Pancreas (tissue), 10 donors: ENCODE results near the gene STPG1. TPM values are rescaled to one million over a fixed set of nuclear protein-coding genes. Genes with fewer than 3 reads are reported as not detected.

Source experiments
- ATAC-seq, 4 donors: fragments of 200-7000 bp; cut with Tn5 transposase; one replicate each; pipeline versions ENCODE4 v1.8.0 to v1.9.1; 2020; ENCODE audit warnings: mild to moderate bottlenecking in 4 of 4, moderate library complexity in 4 of 4
- DNase-seq, 6 donors: peaks; one replicate each; pipeline ENCODE4 v3.0.0-alpha.2; 2020
- FAIRE-seq: peaks from 2 replicates; lab custom pipeline; 2012; peaks lifted over from hg19 to GRCh38; lab: Jason Lieb, UNC
- H3K27ac ChIP-seq, 4 donors: fragments of 200-600 bp; sonication (generic); 1 replicate in 3 of 4; 2 replicates in 1 of 4; pipeline versions ENCODE4 v1.5.0 to v1.8.0; 2020
- H3K27me3 ChIP-seq, 4 donors: fragments of 200-600 bp; one replicate each; pipeline ENCODE4 v1.8.0; 2021
- H3K36me3 ChIP-seq, 3 donors: fragments of 200-600 bp; sonication (generic) in 1 of 3; one replicate each; pipeline versions ENCODE4 v1.5.0 to v1.8.0; 2020 to 2021
- H3K4me1 ChIP-seq, 3 donors: fragments of 200-600 bp; one replicate each; pipeline ENCODE4 v1.8.0; 2021
- H3K4me3 ChIP-seq, 4 donors: fragments of 200-600 bp; sonication (generic) in 2 of 4; one replicate each; pipeline versions ENCODE4 v1.5.0 to v1.8.0; 2020 to 2021
- H3K9me3 ChIP-seq, 4 donors: fragments of 200-600 bp; one replicate each; pipeline ENCODE4 v1.8.0; 2021
- WGBS, 2 donors: extraction: QIAGEN DNeasy Blood & Tissue Kit; methylation state at CpG; one replicate each; pipeline ENCODE4 v1.1.7; 2013; 5-methylcytosine and 5-hydroxymethylcytosine counted together
- intact Hi-C, 3 donors: fragments of 100-400 bp; cut with DNase I; formaldehyde crosslinking; loops; one replicate each; pipeline versions ENCODE4 v1.11.1 to v1.14.2; 2022
- polyA plus RNA-seq, 2 donors: library from polyadenylated mRNA; stranded (reverse); fragments of 200-250 nt; gene quantifications; one replicate each; pipeline ENCODE4 v1.2.3, GENCODE V29; 2013
- total RNA-seq, 6 donors: library from RNA; stranded (reverse); fragmentation: NEBNext Ultra II Directional in 4 of 6; extraction: Animal tissue kit (Norgen Biotek cat#: 25700) in 4 of 6; gene quantifications; one replicate each; pipeline versions ENCODE4 v1.2.1 to v1.2.4, GENCODE V29; 2021 to 2023
- TF ChIP-seq, protein P1 (sequence below), 4 donors: fragments of 200-600 bp; sonication (generic) in 3 of 4; IDR thresholded peaks; one replicate each; pipeline versions ENCODE4 v1.5.0 to v1.8.0; 2021; ENCODE audit warnings: antibody characterized with exemption in 4 of 4
- donor health status: healthy with polysubstance abuse.
- donor health status: DM: no; HTN: no; CAD: no; lungs with moderate emphysema.
- donor health status: DM: no; HTN: no; CAD: no.
- donor health status: control.
- donor health status: control.
- donor health status: Bipolar disorder and iron deficiency.
- donor health status: DM: yes; HTN: yes; CAD: no.
- donor health status: DM: no; HTN: no; CAD: no.
- donor health status: DM: no; HTN: no; CAD: no.
- donor health status: DM: yes; HTN: yes; CAD: no.

STPG1 gene
- total and polyA plus RNA-seq, 8 donors = 2.7 to 6.3 (median 3.5) TPM

GRCh38 chr1:24390924-24391782 lies 22.4 kb downstream of the STPG1 start:
- intact Hi-C loops = loop anchor here in 2 of 3 donors (2.0 to 5.0 kb wide), 2 partner anchors 189 to 192 kb away; no protein-coding TSS in a partner anchor

DNA sequence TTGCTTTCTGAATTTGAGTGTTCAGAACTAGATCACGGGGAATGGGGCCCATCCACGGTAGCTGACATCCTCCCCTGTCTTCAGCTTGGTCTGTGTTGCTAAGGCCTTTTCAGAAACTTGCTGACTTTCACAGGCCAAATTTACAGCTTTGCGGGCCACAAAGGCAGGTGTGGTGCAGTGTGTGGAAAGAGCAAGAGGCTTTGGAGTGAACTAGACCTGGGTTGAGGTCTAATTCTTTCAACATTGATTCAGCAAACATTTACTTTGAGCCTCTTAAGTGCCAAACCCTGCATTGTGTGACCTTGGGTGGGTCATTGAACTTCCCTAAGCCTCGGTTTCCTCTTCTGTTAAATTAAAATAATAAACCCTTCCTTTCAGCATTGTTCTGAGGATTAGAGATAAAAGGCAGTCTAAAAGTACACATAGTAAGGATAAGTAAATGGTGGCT lies 24.3 kb downstream of the STPG1 start:
- Histone ChIP-seq H3K4me3 (no peak overlapping the region), H3K27ac (no peak overlapping the region), H3K27me3 (no peaks in the 10 kb centered on the region), H3K36me3 (no peaks in the 10 kb centered on the region), H3K4me1 (peaks cover 0 to 4% (median 0%) of the 10 kb centered on the region in 3 donors), H3K9me3 (no peaks in the 10 kb centered on the region)
- intact Hi-C loops = loop anchor here in 2 of 3 donors (10.0 kb wide), 2 partner anchors 174 to 324 kb away; no protein-coding TSS in a partner anchor
- TF ChIP-seq, protein P1, sequence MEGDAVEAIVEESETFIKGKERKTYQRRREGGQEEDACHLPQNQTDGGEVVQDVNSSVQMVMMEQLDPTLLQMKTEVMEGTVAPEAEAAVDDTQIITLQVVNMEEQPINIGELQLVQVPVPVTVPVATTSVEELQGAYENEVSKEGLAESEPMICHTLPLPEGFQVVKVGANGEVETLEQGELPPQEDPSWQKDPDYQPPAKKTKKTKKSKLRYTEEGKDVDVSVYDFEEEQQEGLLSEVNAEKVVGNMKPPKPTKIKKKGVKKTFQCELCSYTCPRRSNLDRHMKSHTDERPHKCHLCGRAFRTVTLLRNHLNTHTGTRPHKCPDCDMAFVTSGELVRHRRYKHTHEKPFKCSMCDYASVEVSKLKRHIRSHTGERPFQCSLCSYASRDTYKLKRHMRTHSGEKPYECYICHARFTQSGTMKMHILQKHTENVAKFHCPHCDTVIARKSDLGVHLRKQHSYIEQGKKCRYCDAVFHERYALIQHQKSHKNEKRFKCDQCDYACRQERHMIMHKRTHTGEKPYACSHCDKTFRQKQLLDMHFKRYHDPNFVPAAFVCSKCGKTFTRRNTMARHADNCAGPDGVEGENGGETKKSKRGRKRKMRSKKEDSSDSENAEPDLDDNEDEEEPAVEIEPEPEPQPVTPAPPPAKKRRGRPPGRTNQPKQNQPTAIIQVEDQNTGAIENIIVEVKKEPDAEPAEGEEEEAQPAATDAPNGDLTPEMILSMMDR (IDR thresholded peaks at IDR 0.05) = no peak
- 82 to 86% methylated on average over 4 of the region's 4 CpGs for WGBS, 2 donors
- no peak for FAIRE-seq
- no peak for ATAC-seq
- DNase-seq = no peak

More at GRCh38 chr1:24390924-24391782, 22.4 kb downstream of the STPG1 start:
- Histone ChIP-seq H3K36me3 (no peaks in the 10 kb centered on the region), H3K9me3 (no peaks in the 10 kb centered on the region), H3K4me3 (peak overlapping the region in 1 of 4 donors; percentile 10), H3K4me1 (peaks cover 0 to 4% (median 0%) of the 10 kb centered on the region in 3 donors), H3K27ac (peak overlapping the region in 3 of 4 donors; percentile 6 to 51 (median 17)), H3K27me3 (no peaks in the 10 kb centered on the region)
- DNase-seq (peak; percentile 59 to 82 (median 67)), ATAC-seq (peak; percentile 95 to 97 (median 96)), FAIRE-seq (peak; percentile 75)
- WGBS, 2 donors = 18% methylated on average over 12 of the region's 12 CpGs
- TF ChIP-seq, protein P1 (IDR thresholded peaks at IDR 0.05) = peak; percentile 56 to 92 (median 80)

GRCh38 chr1:24388331-24388885 lies 25.2 kb downstream of the STPG1 start:
- Histone ChIP-seq H3K4me3 (no peak overlapping the region), H3K36me3 (no peaks in the 10 kb centered on the region), H3K27me3 (no peaks in the 10 kb centered on the region), H3K27ac (no peak overlapping the region), H3K9me3 (no peaks in the 10 kb centered on the region), H3K4me1 (peaks cover 0 to 4% (median 0%) of the 10 kb centered on the region in 3 donors)
- no peak for FAIRE-seq
- no peak for DNase-seq
- 87 to 88% methylated on average over 8 of the region's 8 CpGs for WGBS, 2 donors
- intact Hi-C loops = loop anchor here in 2 of 3 donors (10.0 kb wide), 2 partner anchors 174 to 324 kb away; no protein-coding TSS in a partner anchor
- no peak for ATAC-seq
- TF ChIP-seq, protein P1 (IDR thresholded peaks at IDR 0.05) = no peak

DNA sequence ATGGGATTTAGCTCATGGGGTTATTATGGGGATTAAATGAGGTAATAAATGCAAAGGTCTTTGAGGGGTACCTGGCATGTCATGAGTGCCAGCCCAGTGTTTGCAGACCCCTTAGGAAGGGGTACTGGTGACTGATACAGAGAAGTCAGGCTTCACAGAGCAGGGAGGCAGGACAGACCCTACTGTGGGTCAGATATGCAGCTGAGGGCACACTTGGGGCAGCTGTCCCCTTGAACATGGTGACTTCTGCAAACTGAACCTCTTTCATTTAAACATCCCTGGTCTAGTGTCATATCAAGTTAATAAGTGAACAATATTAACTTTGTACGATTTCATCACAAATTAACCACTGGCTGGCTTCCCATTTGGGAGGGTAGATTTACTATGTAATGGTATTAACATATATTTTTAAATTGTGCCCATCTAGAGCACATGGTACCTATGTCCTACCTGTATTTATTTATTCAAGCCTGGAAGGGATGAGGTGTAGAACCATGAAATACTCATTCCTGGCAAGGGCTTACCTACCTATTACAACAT lies 25.9 kb downstream of the STPG1 start:
- TF ChIP-seq, protein P1 (IDR thresholded peaks at IDR 0.05) = no peak
- intact Hi-C loops = loop anchor here in 2 of 3 donors (10.0 kb wide), 2 partner anchors 173 to 323 kb away; no protein-coding TSS in a partner anchor
- FAIRE-seq = no peak
- ATAC-seq = no peak
- DNase-seq = no peak
- no peak overlapping the region for H3K27ac ChIP-seq
- H3K4me3 ChIP-seq = no peak overlapping the region
- no peaks in the 10 kb centered on the region for H3K27me3 ChIP-seq
- 18 to 39% methylated on average over 1 of the region's 1 CpG for WGBS, 2 donors
- no peaks in the 10 kb centered on the region for H3K36me3 ChIP-seq
- H3K9me3 ChIP-seq = no peaks in the 10 kb centered on the region
- peaks cover 0 to 4% (median 0%) of the 10 kb centered on the region in 3 donors for H3K4me1 ChIP-seq
